ENCODE results near the gene CDCA8.

GRCh38 chr1:37663426-37664000, 28.8 kb upstream of the CDCA8 start:
- no peak for TF ChIP-seq CTCF (conservative IDR thresholded peaks at IDR 0.05)
- TF ChIP-seq EZH2 (IDR thresholded peaks at IDR 0.05; ENCODE audit: low read depth) = no peak

Data from PC-9 (cell line).